A549 (cell line): ENCODE measurements around the gene MPP3. TPM values are rescaled to one million over a fixed set of nuclear protein-coding genes. Genes with fewer than 3 reads are reported as not detected.

Experiments used
- ATAC-seq, 2 experiments: fragments of 200-7000 bp in 1 of 2; fragments of >200 bp in 1 of 2; cut with Nextera tagmentation in 1 of 2; cut with Tn5 transposase in 1 of 2; 3 replicates each; pipeline versions ENCODE4 v1.8.0 to v1.9.1; 2018 to 2020; ENCODE audit warnings: mild to moderate bottlenecking in 1 of 2, moderate library complexity in 1 of 2
- CTCF ChIA-PET: fragments of 300-600 bp; sonication (Branson Sonifier 250); formaldehyde crosslinking; extraction: SDS; loops from one replicate; lab custom pipeline; 2021; ENCODE audit warnings: antibody characterized with exemption, inconsistent platforms; lab: Yijun Ruan, JAX
- POLR2A ChIA-PET: fragments of 350-600 bp; formaldehyde crosslinking; extraction: SDS; loops from one replicate; lab custom pipeline; 2021; ENCODE audit warnings: antibody characterized with exemption, inconsistent platforms; lab: Yijun Ruan, JAX
- DNase-seq, 2 experiments: peaks; one replicate each; pipeline versions ENCODE4 v3.0.0 to v3.0.0-alpha.2; 2011 to 2016; ENCODE audit warnings: low read depth in 1 of 2, low spot score in 1 of 2
- FAIRE-seq: peaks from 2 replicates; lab custom pipeline; 2011; peaks lifted over from hg19 to GRCh38; lab: Jason Lieb, UNC
- H3K27ac ChIP-seq, 2 experiments: fragments of >200 bp; sonication (Bioruptor Twin); formaldehyde crosslinking; 3 replicates each; pipeline ENCODE4 v1.5.1; 2016 to 2017
- H3K4me1 ChIP-seq: fragments of >200 bp; sonication (Bioruptor Twin); formaldehyde crosslinking; 3 replicates; pipeline ENCODE4 v1.6.1; 2016
- H3K4me2 ChIP-seq: fragments of >200 bp; sonication (Bioruptor Twin); formaldehyde crosslinking; 3 replicates; pipeline ENCODE4 v1.6.1; 2016
- H3K4me3 ChIP-seq: fragments of >200 bp; sonication (Bioruptor Twin); formaldehyde crosslinking; 3 replicates; pipeline ENCODE4 v1.5.1; 2016
- H3K9me3 ChIP-seq: fragments of >200 bp; sonication (Bioruptor Twin); formaldehyde crosslinking; 3 replicates; pipeline ENCODE4 v1.6.1; 2016
- CBX8 ChIP-seq: fragments of 200-600 bp; sonication (generic); IDR thresholded peaks from 2 replicates; pipeline ENCODE4 v1.6.1; 2016
- CHD2 ChIP-seq: fragments of 150-350 bp; IDR thresholded peaks from 2 replicates; pipeline ENCODE4 v1.6.1; 2014; ENCODE audit warnings: low read length; ENCODE audit not compliant: partially characterized antibody
- CHD4 ChIP-seq: fragments of 200-600 bp; sonication (generic); IDR thresholded peaks from 2 replicates; pipeline ENCODE4 v1.6.1; 2016; ENCODE audit warnings: antibody characterized with exemption, mild to moderate bottlenecking, borderline replicate concordance
- EHF ChIP-seq: fragments of 250-450 bp; sonication (Bioruptor Pico); IDR thresholded peaks from 2 replicates; pipeline ENCODE4 v1.5.0; 2020; ENCODE audit warnings: mild to moderate bottlenecking
- EP300 ChIP-seq, 2 experiments: fragments of >200 bp; sonication (Bioruptor Twin); formaldehyde crosslinking; IDR thresholded peaks; 2 replicates in 1 of 2; 3 replicates in 1 of 2; pipeline ENCODE4 v1.6.1; 2016 to 2017
- ESRRA ChIP-seq: fragments of 150-350 bp; IDR thresholded peaks from 2 replicates; pipeline ENCODE4 v1.6.1; 2014; ENCODE audit warnings: mild to moderate bottlenecking, low read length, borderline replicate concordance
- FOXS1 ChIP-seq: fragments of 250-450 bp; sonication (Bioruptor Pico); IDR thresholded peaks from 2 replicates; pipeline ENCODE4 v1.5.0; 2020; ENCODE audit warnings: mild to moderate bottlenecking, moderate library complexity
- HOXA7 ChIP-seq: fragments of 250-450 bp; sonication (Bioruptor Pico); IDR thresholded peaks from 2 replicates; pipeline ENCODE4 v1.5.0; 2020; ENCODE audit warnings: mild to moderate bottlenecking, moderate library complexity
- HOXB5 ChIP-seq: fragments of 250-450 bp; sonication (Bioruptor Pico); IDR thresholded peaks from 2 replicates; pipeline ENCODE4 v1.5.0; 2020; ENCODE audit warnings: mild to moderate bottlenecking, moderate library complexity
- JUN ChIP-seq, 2 experiments: fragments of >200 bp; sonication (Bioruptor Twin); formaldehyde crosslinking; IDR thresholded peaks; 2 replicates in 1 of 2; 3 replicates in 1 of 2; pipeline ENCODE4 v1.6.1; 2016 to 2017
- KDM1A ChIP-seq: fragments of 200-600 bp; sonication (generic); IDR thresholded peaks from 2 replicates; pipeline ENCODE4 v1.6.1; 2016; ENCODE audit warnings: low read depth, mild to moderate bottlenecking
- MAFK ChIP-seq: fragments of 450-650 bp; IDR thresholded peaks from 2 replicates; pipeline ENCODE4 v1.6.1; 2014; ENCODE audit not compliant: partially characterized antibody
- MAZ ChIP-seq: fragments of 150-350 bp; IDR thresholded peaks from 2 replicates; pipeline ENCODE4 v1.6.1; 2014; ENCODE audit warnings: antibody characterized with exemption, low read depth, low read length, borderline replicate concordance
- NFE2L2 ChIP-seq: fragments of 150-350 bp; conservative IDR thresholded peaks from 2 replicates; pipeline ENCODE4 v1.6.1; 2014; ENCODE audit warnings: low read length
- PHF8 ChIP-seq: fragments of 200-600 bp; sonication (generic); IDR thresholded peaks from 2 replicates; pipeline ENCODE4 v1.6.1; 2016; ENCODE audit warnings: low read depth, mild to moderate bottlenecking, antibody characterized with exemption, moderate library complexity, borderline replicate concordance
- RNF2 ChIP-seq: fragments of 200-600 bp; sonication (generic); IDR thresholded peaks from 2 replicates; pipeline ENCODE4 v1.6.1; 2016; ENCODE audit warnings: low read depth, mild to moderate bottlenecking, antibody characterized with exemption, moderate library complexity, borderline replicate concordance
- WGBS: methylation state at CpG from one replicate; pipeline ENCODE4 v1.1.6; 2017; ENCODE audit errors: missing lambda C conversion rate; 5-methylcytosine and 5-hydroxymethylcytosine counted together
- polyA plus RNA-seq, 4 experiments: library from polyadenylated mRNA; depleted of rRNA in 3 of 4; stranded (reverse); fragments of >200 nt; fragmentation: RNase III in 1 of 4; extraction: RNeasy Plus Mini Kit Qiagen cat#74134 plus additional on column Dnase treatment in 1 of 4; gene quantifications; 2 replicates in 3 of 4; 3 replicates in 1 of 4; pipeline ENCODE4 v1.2.3, GENCODE V29; 2011 to 2017
- TF ChIP-seq, protein P1 (sequence below): fragments of >200 bp; sonication (Bioruptor Twin); formaldehyde crosslinking; IDR thresholded peaks from 2 replicates; pipeline ENCODE4 v1.6.1; 2016
- TF ChIP-seq, protein P2 (sequence below): IDR thresholded peaks from 2 replicates; pipeline ENCODE4 v1.6.1; 2012
- TF ChIP-seq, protein P3 (sequence below): fragments of 250-450 bp; sonication (Bioruptor Pico); IDR thresholded peaks from 2 replicates; pipeline ENCODE4 v1.5.0; 2020; ENCODE audit warnings: low read depth, mild to moderate bottlenecking, moderate library complexity
- TF ChIP-seq, protein P4 (sequence below): fragments of >200 bp; sonication (Bioruptor Twin); formaldehyde crosslinking; IDR thresholded peaks from 3 replicates; pipeline ENCODE4 v1.5.1; 2016
- TF ChIP-seq, protein P5 (sequence below): IDR thresholded peaks from 2 replicates; pipeline ENCODE4 v1.6.1; 2012; ENCODE audit warnings: low read depth, borderline replicate concordance

The MPP3 gene
- polyA plus RNA-seq, 2 of the 4 experiments (the other 2 are of a cell fraction): 15.5 to 21.4 TPM

DNA sequence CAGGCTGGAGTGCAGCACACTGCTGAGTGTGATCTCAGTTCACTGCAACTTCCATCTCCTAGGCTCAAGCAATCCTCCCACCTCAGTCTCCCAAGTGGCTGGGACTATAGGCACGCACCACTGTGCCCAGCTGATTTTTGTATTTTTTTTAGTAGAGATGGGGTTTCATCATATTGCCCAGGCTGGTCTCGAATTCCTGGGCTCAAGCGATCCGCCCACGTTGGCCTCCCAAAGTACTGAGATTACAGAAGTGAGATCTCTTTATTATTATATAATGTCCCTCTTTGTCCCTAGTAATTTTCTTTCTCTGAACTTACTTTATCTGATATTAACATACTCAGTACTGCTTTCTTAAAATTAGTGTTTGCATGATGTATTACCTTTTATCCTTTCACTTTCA is 44.4 kb downstream of the MPP3 start:
- 71% methylated on average over 5 of the region's 5 CpGs for WGBS
- Histone ChIP-seq H3K4me2 (no peak overlapping the region), H3K4me1 (no peaks in the 10 kb centered on the region), H3K4me3 (no peak overlapping the region), H3K27ac (no peak overlapping the region), H3K9me3 (peaks cover 21% of the 10 kb centered on the region; the same call in 2 of the 3 replicates)
- ChIA-PET POLR2A (interaction anchor here (1.6 kb wide), 1 partner anchor 10 kb away, joined by 7 read pairs; the partner anchor contains the start of gene DUSP3), CTCF (interaction anchor here (0.6 to 3.0 kb wide), 11 partner anchors 11 to 212 kb away, joined by 3 to 14 read pairs (median 3); partner anchors contain the start of gene CD300LG)
- DNase-seq (no peak), ATAC-seq (no peak), FAIRE-seq (no peak)
- TF ChIP-seq, protein P1, sequence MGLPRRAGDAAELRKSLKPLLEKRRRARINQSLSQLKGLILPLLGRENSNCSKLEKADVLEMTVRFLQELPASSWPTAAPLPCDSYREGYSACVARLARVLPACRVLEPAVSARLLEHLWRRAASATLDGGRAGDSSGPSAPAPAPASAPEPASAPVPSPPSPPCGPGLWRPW: no peak
- no peak for TF ChIP-seq ESRRA
- no peak for TF ChIP-seq CBX8
- no peak for TF ChIP-seq PHF8
- TF ChIP-seq HOXB5: no peak
- TF ChIP-seq HOXA7 (CRISPR knock-in tag): no peak
- no peak for TF ChIP-seq EHF (CRISPR knock-in tag)
- no peak for TF ChIP-seq JUN (IDR thresholded peaks at IDR 0.05)

DNA sequence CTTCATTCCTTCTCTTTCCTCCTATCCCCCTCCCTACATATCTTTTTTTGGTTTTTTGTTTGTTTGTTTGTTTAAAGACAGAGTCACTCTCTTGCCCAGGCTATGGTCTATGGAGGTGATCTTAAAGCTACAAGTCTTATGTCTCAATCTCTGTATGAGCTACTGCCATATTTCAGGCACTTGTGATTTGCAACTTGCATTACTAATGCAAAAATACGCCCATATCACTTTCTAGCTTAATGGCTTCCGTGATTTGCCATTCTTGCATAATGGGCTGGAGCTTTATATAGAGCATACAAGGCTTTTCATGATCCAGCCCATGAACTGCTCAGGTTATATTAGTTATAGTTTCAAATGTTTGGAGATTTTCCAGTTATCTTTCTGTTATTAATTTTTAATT is 45.2 kb downstream of the MPP3 start:
- CTCF ChIA-PET: interaction anchor here (0.6 to 3.0 kb wide), 9 partner anchors 9 to 211 kb away, joined by 3 to 13 read pairs (median 3); partner anchors contain the start of genes CD300LG and DUSP3

DNA sequence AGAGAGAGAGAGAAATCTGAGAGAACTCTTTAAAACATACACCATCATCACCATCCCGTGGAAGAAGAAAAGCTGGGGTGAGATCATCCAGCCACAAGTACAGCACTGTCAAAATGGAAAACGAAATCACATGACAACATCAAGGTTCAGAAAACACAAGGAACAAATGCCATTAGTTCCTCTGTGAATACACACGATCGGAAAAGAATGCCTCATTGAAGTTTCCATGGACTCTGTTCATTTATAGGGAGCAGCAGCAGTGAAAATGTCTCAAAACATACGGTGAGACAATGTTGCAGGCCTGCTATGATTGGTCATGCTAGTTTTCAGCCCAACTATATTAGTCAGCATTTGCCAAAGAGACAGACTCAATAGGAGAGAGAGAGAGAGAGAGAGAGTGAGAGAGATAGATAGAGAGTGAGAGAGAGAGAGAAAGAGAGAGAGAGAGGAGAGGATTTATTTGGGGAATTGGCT is 48.3 kb downstream of the MPP3 start:
- CTCF ChIA-PET: interaction anchor here (0.6 to 2.8 kb wide), 4 partner anchors 24 to 267 kb away, joined by 3 to 9 read pairs (median 3); partner anchors contain the start of gene CD300LG
- TF ChIP-seq MAFK: no peak
- TF ChIP-seq FOXS1: no peak
- TF ChIP-seq, protein P2, sequence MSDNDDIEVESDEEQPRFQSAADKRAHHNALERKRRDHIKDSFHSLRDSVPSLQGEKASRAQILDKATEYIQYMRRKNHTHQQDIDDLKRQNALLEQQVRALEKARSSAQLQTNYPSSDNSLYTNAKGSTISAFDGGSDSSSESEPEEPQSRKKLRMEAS: no peak
- TF ChIP-seq RNF2: no peak
- TF ChIP-seq, protein P3, sequence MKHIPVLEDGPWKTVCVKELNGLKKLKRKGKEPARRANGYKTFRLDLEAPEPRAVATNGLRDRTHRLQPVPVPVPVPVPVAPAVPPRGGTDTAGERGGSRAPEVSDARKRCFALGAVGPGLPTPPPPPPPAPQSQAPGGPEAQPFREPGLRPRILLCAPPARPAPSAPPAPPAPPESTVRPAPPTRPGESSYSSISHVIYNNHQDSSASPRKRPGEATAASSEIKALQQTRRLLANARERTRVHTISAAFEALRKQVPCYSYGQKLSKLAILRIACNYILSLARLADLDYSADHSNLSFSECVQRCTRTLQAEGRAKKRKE (CRISPR knock-in tag): no peak
- no peak for TF ChIP-seq CHD2
- no peak for TF ChIP-seq CHD4
- TF ChIP-seq KDM1A: no peak
- TF ChIP-seq, protein P4, sequence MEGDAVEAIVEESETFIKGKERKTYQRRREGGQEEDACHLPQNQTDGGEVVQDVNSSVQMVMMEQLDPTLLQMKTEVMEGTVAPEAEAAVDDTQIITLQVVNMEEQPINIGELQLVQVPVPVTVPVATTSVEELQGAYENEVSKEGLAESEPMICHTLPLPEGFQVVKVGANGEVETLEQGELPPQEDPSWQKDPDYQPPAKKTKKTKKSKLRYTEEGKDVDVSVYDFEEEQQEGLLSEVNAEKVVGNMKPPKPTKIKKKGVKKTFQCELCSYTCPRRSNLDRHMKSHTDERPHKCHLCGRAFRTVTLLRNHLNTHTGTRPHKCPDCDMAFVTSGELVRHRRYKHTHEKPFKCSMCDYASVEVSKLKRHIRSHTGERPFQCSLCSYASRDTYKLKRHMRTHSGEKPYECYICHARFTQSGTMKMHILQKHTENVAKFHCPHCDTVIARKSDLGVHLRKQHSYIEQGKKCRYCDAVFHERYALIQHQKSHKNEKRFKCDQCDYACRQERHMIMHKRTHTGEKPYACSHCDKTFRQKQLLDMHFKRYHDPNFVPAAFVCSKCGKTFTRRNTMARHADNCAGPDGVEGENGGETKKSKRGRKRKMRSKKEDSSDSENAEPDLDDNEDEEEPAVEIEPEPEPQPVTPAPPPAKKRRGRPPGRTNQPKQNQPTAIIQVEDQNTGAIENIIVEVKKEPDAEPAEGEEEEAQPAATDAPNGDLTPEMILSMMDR: no peak
- TF ChIP-seq MAZ: no peak
- TF ChIP-seq PHF8: no peak
- no peak for TF ChIP-seq EP300 (IDR thresholded peaks at IDR 0.05)
- no peak for TF ChIP-seq HOXA7 (CRISPR knock-in tag)
- TF ChIP-seq, all 56 proteins: peak for 0
- H3K27ac ChIP-seq: no peak overlapping the region
- no peak overlapping the region for H3K4me3 ChIP-seq
- ATAC-seq: no peak
- no peak for DNase-seq
- no peak for FAIRE-seq
- no peak overlapping the region for H3K4me2 ChIP-seq
- 63% methylated on average over 5 of the region's 5 CpGs for WGBS
- peaks cover under 1% of the 10 kb centered on the region for H3K4me1 ChIP-seq
- peaks cover 5% of the 10 kb centered on the region; the same call in 1 of the 3 replicates for H3K9me3 ChIP-seq
- POLR2A ChIA-PET: no interaction called here

More for the DNA sequence above, 45.2 kb downstream of the MPP3 start:
- FAIRE-seq: no peak
- peaks cover 17% of the 10 kb centered on the region; the same call in 2 of the 3 replicates for H3K9me3 ChIP-seq
- H3K4me3 ChIP-seq: no peak overlapping the region
- H3K4me2 ChIP-seq: no peak overlapping the region
- POLR2A ChIA-PET: interaction anchor here (1.6 kb wide), 1 partner anchor 9 kb away, joined by 7 read pairs; the partner anchor contains the start of gene DUSP3
- H3K27ac ChIP-seq: no peak overlapping the region
- no peak for ATAC-seq
- no peak for DNase-seq
- 63% methylated on average over 2 of the region's 2 CpGs for WGBS
- no peaks in the 10 kb centered on the region for H3K4me1 ChIP-seq
- no peak for TF ChIP-seq NFE2L2
- no peak for TF ChIP-seq PHF8
- TF ChIP-seq, protein P5, sequence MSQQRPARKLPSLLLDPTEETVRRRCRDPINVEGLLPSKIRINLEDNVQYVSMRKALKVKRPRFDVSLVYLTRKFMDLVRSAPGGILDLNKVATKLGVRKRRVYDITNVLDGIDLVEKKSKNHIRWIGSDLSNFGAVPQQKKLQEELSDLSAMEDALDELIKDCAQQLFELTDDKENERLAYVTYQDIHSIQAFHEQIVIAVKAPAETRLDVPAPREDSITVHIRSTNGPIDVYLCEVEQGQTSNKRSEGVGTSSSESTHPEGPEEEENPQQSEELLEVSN: no peak
- TF ChIP-seq MAFK: no peak
